Effector CD4-positive, alpha-beta T cell (primary cell): ENCODE measurements around the gene SPANXN5. TPM values are rescaled to one million over a fixed set of nuclear protein-coding genes. Genes with fewer than 3 reads are reported as not detected.
"Not testable (repeated sequence)": the region's sequence is repeated elsewhere in the genome, so short reads cannot be mapped to it uniquely, and the experiment has no call there.

Experiments used
- DNase-seq: peaks from one replicate; pipeline ENCODE4 v3.0.0-alpha.2; 2020
- total RNA-seq: gene quantifications from one replicate; lab custom pipeline; 2026; lab: John Stamatoyannopoulos, UW

Gene SPANXN5, protein sequence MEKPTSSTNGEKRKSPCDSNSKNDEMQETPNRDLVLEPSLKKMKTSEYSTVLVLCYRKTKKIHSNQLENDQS
- not detected for total RNA-seq

DNA sequence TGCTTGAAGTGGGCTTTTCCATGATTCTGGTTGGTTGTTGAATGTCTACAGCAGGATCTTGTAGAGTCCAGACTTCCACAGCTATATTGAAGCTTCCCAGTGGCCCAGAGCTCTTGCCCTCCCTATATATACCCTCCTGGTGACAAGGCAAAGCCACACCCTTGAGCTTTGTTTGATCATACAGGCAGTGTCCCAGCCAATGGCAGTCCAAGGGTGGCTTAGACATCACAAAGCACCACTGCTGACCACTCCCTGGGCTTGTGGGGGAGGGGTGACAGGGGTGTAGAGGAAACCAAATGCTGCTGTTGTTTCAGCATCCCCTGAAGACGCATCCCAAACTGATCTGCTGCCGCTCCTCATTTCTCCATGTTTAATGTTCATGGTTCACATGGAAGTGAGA is at the start of gene SPANXN5:
Gene SPANXN5, minus strand, starts transcription at position 101 of the 400 bp plus-strand sequence. Its CDS starts 79 bp downstream, at position 22.
- DNase-seq: not testable (repeated sequence)

DNA sequence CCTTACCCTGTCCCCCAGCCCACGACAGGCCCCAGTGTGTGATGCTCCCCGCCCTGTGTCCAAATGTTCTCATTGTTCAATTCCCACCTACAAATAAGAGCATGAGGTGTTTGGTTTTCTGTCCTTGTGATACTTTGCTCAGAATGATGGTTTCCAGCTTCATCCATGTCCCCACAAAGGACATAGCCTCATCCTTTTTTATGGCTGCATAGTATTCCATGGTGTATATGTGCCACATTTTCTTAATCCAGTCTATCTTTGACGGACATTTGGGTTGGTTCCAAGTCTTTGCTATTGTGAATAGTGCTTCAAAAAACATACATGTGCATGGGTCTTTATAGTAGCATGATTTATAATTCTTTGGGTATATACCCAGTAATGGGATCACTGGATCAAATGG is 46.4 kb upstream of the SPANXN5 start:
- DNase-seq: not testable (repeated sequence)

DNA sequence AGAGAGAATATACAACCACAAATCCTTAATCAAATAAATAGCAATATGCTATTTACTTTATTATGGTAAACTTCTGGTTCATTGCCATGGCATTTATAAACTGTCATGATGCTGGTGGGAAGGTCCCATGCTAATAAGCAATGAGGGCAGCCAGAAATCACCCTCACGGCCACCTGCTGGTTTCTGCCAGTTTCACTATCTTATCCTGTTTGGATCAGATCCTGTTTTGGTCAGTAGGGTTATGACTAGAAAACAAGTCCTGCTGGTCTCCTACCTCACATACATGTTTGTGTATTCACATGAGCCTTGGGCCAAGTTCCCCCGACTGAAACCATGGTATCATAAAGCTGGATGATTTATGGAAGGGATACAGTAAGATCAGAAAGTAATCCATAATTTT is 41.9 kb upstream of the SPANXN5 start:
- no peak for DNase-seq

DNA sequence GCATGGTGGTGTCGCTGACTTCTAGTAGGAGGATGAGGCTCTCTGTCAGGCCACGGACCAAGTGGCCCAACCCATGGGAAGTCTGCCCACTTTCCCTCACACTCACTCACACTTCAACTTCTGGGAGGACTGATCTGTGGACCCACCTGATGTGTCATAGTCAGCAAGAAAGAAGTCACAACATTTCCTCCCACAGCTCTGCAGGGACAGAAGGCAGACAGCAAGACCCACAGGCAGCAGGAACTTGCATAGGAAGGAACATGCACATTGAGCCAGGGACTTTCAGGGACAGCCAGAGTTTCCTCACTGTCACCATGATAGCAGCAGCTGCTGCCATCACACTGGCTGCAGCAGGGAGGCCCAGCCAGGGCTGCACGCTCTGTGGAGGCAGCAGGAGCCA is 33.3 kb upstream of the SPANXN5 start:
- no peak for DNase-seq

DNA sequence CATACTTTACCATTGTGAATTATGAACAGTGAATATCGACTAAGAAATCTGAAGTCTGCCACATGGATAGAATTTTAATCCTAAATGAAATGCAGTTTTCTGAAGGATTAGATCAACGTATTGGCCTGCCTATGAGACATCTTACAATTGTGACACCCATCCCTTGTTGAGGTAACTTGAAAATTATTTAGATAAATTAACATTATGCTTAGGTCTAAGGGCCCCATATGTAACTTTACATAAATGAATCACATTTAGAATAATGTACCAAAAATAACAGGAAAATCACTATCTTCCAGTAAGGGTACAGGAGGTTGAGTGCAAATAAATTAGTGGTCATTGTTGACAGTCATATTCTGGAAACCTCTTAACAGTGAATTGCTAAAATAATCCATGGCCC is 27.4 kb upstream of the SPANXN5 start:
- DNase-seq: no peak

DNA sequence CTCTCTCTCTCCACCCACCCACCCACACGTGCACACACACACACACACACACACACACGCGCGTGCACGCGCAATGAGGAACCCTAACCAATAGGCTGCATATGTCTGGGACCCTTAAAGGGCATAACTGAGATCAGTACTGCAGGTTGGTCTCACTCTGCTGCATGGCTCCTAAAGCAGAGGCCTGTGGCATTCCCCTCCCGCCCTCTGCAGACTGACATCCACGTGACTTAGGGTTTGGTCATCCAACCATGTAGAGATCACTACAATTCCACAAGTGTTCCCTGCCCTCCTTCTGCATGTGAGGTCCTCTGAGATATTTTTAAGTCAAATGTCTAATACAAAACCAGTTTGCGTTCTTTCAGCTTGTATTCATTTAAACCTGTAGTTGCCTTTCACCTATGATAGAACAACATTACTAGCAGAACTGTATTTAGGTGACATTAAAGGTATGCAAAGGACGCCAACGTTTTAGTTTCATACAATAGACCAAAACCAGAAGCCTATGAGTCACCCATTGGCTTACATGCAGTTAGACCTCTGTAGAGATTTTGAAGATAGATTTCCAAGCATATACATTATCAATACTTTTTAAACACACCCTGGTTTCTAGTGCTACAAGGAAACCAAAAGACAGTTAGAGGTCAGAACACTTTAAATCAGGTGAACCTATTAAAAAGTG is 24.0 kb upstream of the SPANXN5 start:
- no peak for DNase-seq

DNA sequence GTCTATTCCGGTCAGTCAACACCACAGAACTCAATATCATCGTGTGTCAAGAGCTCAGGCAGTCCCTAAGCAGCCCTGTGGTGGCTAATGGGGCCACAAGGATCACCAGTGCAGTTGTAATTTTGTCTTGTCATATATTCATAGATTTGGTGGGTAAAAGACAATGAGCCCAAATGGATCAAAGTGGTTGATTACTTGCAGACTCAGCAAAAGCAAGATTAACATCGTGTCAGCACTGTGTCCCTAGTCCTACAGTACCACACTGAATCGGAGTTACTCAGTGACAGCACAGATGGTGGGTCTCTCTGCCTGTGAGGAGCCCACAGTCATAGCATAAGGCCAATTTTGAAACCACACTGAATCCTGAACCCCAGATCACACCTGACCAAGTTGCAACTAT is 22.6 kb upstream of the SPANXN5 start:
- no peak for DNase-seq

DNA sequence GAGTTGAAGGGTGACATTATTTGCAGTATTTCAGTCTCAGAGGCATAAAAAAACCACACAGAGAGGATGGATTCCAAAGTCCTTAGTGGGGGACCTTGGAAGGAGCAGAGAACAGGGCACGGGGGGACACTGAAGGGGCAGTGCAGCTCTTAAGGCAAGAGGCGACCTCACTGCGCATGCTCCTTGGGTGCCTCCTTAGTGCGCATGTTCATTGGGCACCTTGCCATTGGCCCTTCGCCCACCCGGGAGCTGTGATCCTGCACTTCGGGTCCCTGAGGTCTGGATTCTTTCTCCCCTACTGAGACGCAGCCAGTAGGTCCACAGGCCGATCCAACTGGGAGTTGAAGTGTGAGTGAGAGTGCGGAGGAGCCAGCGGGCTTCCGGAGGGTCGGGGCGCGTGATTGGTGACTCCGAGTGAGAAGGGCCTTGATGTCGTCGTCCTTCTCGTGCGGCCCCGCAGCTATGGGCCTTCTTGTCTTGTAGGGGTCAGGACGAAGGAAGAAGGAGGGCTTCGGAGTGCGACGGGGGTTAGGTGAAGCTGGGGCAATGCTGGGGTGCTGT is 13.9 kb upstream of the SPANXN5 start, which contains the start of gene XAGE5:
Gene XAGE5, plus strand, starts transcription at position 223 of the 561 bp plus-strand sequence. CDS start 1,280 bp downstream, outside the sequence.
- DNase-seq: no peak

DNA sequence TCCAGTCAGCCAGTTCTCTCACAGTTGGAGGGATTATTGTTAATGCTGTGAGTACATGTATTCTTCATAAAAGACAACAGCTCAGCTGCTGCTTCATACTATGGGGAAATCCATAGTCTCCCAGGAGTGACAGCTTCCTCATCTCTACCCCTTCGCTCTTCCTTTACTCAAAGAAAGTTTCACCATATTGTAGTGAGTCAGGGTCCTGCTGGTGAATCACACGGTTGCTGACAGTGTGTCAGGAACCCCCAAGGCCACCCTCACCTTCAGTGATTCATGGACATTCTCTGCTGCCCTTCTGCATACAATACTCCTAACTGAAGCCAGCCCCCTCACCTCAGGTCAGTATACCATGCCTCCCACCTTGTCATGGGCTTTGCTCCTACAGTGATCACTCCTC is 7.6 kb upstream of the SPANXN5 start:
- not testable (repeated sequence) for DNase-seq

DNA sequence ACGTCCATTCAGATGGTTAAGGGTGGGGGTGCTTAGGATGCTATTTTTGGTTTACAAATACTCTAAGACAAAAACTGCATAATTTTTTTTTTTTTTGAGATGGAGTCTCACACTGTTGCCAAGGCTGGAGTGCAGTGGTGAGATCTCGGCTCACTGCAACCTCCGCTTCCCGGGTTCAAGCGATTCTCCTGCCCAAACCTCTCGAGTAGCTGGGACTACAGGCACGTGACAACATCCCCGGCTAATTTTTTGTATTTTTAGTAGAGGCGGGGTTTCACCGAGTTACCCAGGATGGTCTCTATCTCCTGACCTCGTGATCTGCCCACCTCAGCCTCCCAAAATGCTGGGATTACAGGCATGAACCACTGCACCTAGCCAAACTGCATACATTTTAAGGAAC is 23.7 kb downstream of the SPANXN5 start:
- not testable (repeated sequence) for DNase-seq

DNA sequence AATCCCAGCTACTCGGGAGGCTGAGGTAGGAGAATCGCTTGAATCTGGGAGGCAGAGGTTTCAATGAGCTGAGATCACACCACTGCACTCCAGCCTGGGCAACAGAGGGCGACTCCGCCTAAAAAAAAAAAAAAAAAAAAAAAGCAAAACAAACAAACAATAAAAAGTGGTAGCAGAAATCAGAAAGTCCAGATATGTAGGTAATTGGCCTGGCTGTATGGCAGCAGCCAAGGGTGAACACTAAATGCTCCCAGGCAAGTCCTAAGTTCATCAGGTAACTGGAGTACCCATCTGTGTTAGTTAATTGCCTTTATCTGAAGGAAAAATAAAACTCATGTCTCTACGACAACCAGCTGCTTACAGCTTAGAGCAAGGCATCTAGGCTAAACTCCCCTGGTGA is 31.2 kb downstream of the SPANXN5 start:
- not testable (repeated sequence) for DNase-seq

DNA sequence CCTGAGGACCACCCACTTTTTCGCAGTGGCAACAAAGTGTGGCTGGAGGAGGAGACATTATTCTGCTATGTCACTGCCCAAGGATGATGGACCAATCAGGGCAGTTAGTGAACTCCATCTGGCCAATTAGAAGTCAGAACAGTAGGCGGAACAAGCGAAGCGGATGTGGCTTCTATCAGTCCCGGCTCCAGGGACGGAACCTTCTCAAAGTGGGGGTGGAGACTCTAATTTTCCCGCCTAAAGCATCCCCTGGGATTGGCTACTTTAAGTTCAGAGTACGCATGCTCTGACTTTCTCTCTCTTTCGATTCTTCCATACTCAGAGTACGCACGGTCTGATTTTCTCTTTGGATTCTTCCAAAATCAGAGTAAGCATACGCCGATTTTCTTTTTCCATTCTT is 46.3 kb downstream of the SPANXN5 start, which contains the start of gene SSX2B:
Gene SSX2B, plus strand, starts transcription at position 301 of the 400 bp plus-strand sequence. CDS start 1,429 bp downstream, outside the sequence.
- DNase-seq: not testable (repeated sequence)
